Renal pelvis (tissue), 4 donors: ENCODE results near the gene CLTB. TPM values are rescaled to one million over a fixed set of nuclear protein-coding genes. Genes with fewer than 3 reads are reported as not detected.
"Not testable (repeated sequence)": the region's sequence is repeated elsewhere in the genome, so short reads cannot be mapped to it uniquely, and the experiment has no call there.

ENCODE experiments used
- DNase-seq: peaks from one replicate; pipeline ENCODE4 v3.0.0-alpha.2; 2013
- polyA plus RNA-seq, 3 donors: library from polyadenylated mRNA; unstranded; fragments of 120-200 nt; gene quantifications; one replicate each; pipeline ENCODE4 v1.2.1, GENCODE V29; 2013; ENCODE audit not compliant: insufficient read length in 3 of 3

Gene CLTB
- polyA plus RNA-seq, 3 donors = 53.0 to 63.3 (median 55.3) TPM

DNA sequence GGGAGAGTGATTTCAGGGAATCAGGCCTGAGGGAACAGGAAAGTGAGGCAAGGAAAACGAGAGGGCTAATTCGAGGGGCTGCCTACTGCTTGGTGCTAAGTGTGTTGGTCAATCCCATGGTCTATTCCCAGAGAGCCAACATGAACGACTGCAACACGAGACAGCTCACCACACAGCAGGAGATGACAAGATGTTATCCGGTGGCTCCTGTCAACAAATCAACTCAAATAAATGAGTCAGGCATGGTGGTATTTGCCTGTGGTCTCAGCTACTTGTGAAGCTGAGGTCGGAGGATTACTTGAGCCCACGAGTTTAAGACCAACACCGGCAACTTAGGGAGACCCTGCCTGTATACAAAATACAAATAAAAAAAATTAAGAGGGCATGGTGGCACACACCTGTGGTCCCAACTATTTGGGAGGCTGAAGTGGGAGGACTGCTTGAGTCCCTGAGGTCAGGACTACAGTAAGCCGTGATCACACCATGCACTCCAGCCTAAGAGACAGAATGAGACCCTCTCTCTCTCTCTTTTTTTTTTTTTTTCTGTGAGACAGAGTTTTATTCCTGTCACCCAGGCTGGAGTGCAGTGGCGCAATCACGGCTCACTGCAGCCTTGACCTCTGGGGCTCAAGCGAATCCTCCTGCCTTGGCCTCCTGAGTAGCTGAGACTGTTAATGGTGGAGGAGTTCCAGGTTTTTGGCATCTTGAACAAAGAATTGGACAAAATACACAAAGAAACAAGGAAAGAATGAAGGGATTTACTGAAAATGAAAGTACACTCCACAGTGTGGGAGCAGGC, 22.8 kb upstream of the CLTB start:
- no peak for DNase-seq

DNA sequence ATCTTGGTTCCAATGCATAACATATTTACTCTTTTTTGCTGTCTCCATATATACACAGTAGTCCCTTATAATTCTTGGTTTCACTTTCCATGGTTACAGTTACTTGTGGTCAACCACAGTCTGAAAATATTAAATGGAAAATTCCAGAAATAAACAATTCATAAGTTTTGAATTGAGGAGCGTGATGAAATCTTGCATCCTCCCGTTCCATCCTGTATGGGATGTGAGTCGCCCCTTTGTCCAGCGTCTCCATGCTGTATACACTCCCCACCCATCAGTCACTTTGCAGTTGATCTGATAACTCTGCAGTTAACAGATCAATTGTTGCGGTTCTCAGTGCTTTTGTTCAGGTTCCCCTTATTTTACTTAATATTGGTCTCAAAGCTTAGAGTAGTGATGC, 20.3 kb upstream of the CLTB start:
- DNase-seq = no peak

DNA sequence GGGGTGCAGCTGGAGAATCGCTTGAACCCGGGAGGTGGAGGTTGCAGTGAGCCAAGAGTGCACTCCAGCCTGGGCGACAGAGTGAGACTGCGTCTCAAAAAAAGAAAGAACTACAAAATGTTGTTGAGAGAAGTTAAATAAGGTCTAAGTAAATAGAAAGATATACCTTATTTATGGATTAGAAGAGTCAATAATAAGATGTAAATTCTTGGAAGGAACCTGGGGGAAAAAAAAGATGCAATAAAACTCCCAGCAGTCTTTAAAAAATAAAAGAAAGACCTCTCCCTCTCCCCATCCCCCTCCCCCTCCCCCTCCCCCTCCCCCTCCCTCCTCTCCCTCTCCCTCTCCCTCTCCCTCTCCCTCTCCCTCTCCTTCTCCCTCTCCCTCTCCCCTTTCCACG, 16.4 kb upstream of the CLTB start:
- DNase-seq = no peak

GRCh38 chr5:176429972-176430371, 13.6 kb upstream of the CLTB start:
- DNase-seq = no peak

DNA sequence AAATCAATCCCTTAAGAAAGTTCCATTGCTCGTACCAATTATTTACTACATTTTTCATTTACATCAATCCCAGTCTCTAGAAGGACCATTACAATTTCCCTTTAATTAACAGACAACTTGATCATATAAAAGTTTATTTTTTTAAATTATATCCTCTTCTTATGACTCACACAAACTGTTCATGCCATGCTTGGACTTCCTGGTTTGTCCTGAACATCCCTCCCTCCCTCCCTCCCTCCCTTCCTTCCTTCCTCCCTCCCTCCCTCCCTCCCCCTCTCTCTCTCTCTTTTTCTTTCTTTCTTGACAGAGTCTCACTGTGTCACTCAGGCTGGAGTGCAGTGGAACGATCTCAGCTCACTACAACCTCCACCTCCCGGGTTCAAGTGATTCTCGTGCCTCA, 11.6 kb upstream of the CLTB start:
- DNase-seq = no peak

- no peak for DNase-seq
These were observed 10.5 kb upstream of the CLTB start for GRCh38 chr5:176426876-176427275.

DNA sequence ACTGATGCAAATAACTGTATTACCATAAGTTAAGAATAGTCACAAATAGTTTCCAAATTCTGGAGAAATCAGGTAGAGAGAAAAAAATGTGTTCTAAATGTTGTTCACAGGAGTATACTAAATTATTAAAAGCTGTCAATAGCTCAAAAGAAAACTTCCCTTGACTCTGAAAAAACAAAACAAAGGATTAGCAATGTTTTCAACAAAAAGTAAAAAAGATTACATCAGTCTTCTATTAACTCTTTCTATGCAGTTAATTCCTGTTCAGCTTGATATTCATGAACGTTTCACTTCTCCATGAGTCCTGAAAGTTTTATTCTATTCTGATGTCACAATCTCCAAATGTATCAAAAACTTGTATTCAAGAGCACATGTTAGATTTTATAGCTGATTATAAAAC, 9.5 kb upstream of the CLTB start:
- DNase-seq = no peak

DNA sequence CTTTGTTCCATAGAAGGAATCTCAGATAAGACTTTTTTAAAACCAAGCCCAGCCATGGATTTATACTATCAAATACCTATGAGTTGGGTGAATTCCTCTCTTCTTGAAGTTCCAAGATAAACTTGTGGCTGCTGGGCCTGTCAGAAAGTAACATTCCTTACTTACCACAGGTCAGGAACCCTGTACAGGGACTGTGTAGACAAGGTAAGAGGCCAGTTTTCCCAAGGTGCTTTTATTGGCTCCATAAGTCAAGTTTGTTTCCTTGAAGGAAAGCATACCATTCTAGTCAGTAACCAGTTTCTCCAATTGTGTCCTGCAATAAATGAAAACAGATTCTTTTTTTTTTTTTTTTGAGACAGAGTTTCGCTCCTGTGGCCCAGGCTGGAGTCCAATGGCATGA, 8.8 kb upstream of the CLTB start:
- DNase-seq = no peak

- DNase-seq = no peak
These were observed 7.8 kb upstream of the CLTB start for GRCh38 chr5:176424181-176424580.

GRCh38 chr5:176420972-176421544, 4.7 kb upstream of the CLTB start:
- DNase-seq = no peak

- no peak for DNase-seq
These were observed 3.7 kb upstream of the CLTB start for GRCh38 chr5:176420086-176420485.

DNA sequence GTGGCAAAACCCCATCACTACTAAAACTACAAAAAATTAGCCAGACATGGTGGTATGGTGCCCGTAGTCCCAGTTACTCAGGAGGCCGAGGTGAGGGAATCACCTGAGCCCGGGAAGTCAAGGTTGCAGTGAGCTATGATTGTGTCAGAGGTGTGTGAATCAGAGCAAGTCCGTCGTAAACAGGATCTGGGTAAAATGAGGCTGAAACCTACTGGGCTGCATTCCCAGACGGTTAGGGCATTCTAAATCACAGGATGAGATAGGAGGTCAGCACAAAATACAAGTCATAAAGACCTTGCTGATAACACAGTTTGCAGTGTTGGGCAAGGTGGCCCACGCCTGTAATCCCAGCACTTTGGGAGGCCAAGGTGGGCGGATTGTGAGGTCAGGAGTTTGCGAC, 1.9 kb upstream of the CLTB start:
- no peak for DNase-seq

GRCh38 chr5:176416965-176417364, 626 bp upstream of the CLTB start:
- no peak for DNase-seq

GRCh38 chr5:176415240-176415951, 943 bp downstream of the CLTB start:
- DNase-seq = no peak

DNA sequence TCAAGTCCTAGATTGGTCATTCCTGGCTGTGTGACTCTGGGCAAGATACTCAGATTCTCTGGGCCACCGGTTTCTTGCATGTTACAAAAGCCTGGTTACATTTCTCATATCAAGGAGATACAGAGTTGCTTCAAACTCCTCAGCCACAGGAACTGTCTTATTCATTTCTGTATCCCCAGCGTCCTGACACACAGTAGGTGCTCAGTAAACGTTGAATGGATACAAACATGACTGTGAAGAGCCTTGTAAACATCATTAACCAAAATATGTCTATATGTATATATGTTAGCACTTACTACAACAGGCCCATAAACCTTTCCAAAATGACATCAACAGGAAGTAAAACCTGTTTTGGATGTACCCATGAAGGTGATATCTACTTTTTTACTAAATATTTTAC, 1.6 kb downstream of the CLTB start:
- DNase-seq = no peak

DNA sequence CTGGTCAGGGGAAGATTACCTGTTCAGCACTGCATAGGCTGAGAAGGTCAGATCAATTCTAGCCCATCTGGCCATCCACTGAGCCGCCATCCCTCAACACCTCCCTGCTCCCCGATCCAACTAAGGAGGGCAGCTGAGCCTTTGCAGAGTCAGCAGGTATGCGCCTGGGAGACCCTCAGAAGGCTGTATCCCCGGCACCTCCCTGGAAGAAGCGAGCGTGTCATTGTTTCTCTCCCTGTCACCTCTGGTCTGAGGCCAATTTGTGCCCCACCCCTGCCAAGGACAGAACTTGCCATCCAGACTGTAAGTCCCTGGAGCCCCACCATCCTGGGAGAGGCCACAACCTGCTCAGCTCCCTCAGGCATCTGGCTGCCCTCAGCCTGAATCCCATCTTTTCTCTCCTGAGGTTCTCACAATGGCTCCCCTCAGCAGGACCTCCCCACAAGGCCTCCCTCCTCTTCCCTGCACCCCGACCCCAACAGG, 2.6 kb downstream of the CLTB start:
- no peak for DNase-seq

DNA sequence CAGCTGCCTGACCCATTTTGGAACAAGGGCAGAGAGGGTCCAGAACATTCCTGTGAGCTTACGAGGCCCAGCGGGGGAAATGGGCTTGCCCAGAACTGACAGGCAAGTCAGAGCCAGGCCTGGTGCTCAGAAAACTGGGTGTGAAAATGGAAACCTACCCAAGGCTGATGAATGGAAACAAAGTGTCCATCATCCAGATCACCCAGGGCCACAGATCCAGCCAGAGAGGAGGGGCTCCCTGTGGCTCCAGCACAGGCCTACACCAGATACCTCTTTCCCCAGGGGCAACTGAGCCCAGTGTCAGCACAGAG, 3.1 kb downstream of the CLTB start:
- no peak for DNase-seq

DNA sequence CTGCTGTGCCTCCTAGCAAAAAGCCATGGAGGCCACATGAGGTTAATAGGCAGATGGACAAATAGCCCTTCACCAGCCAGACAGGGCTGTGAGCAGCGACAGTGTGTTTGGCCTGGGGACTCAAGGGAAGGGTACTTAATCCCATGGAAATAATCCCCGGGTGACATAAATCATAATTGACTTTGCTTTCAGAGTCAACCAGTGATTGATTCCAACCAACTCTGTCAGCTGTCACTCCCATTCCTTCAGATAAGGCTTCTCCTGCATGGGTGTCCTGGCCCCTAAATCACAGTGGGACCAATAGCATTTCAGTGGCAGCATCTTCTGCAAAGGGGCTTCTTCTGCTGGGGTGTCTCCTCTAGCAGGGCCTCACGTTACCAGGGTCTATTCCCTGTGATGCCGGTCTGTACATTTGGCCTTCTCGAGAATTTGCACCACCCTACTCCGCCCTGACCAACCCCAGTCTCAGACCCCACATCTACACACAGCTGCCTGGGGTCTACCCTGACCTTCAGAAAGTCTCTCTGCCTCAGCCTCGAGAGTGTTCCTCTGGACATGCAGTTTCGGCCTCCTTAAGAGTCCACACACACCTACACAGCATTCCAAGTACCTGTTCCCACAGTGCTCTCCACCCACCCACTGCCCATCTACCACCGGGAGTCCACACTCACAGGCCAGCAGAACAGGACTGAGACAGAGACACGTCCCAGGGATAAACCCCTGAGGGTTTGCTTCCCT, 3.7 kb downstream of the CLTB start:
- DNase-seq = no peak

GRCh38 chr5:176410486-176411180, 5.7 kb downstream of the CLTB start:
- DNase-seq = no peak

DNA sequence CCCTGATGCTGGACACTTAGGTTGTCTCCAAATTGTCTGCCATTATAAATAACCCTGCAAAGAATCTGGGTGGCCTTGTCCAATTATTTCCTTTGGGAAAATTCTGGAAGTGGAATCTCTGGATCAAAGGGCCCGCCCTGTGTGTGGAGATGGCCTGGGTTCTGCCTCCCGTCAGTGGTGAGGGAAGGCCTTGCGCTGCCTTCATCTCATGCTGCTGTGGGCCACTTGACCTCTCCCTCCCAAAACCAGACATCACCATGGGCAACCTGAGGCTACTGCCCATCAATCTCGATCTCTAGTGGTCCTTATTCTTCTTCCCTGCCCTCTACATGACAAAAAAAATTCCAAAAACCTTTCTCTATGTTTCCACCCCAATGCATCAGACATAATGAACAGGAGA, 6.6 kb downstream of the CLTB start:
- DNase-seq = no peak

DNA sequence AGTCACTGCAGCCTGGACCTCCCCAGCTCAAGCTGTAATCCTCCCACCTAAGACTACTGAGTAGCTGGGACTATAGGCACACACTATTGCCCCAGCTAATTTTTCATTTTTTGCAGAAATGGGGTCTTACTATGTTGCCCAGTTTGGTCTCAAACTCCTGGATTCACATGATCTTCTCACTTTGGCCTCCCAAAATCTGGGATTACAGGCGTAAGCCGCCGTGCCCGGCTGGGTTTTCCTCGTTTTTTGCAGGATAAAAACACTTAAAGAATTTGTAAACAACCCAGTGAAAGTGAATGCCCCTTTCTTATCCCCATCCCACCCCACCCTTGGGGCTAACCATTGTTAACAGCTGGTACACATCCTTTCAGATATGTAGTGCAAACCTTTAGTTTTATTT, 7.7 kb downstream of the CLTB start:
- DNase-seq = no peak

DNA sequence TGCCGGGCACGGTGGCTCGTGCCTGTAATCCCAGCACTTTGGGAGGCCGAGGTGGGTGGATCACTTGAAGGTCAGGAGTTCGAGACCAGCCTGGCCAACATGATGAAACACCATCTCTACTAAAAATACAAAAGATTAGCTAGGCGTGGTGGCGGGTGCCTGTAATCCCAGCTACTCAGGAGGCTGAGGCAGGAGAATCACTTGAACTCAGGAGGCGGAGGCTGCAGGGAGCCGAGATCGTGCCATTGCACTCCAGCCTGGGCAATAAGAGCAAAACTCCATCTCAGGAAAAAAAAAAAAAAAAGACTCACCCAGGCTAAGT, 8.1 kb downstream of the CLTB start:
- not testable (repeated sequence) for DNase-seq
